GM12801 (cell line): ENCODE results near the gene MAN2B1.

Source experiments
- CTCF ChIP-seq: IDR thresholded peaks from one replicate; pipeline ENCODE4 v1.5.1; 2011; ENCODE audit warnings: control low read depth; ENCODE audit not compliant: insufficient read length; ENCODE audit errors: extremely low read depth

The MAN2B1 gene

GRCh38 chr19:12670159-12670928 lies 3.8 kb upstream of the MAN2B1 start:
- no peak for TF ChIP-seq CTCF

DNA sequence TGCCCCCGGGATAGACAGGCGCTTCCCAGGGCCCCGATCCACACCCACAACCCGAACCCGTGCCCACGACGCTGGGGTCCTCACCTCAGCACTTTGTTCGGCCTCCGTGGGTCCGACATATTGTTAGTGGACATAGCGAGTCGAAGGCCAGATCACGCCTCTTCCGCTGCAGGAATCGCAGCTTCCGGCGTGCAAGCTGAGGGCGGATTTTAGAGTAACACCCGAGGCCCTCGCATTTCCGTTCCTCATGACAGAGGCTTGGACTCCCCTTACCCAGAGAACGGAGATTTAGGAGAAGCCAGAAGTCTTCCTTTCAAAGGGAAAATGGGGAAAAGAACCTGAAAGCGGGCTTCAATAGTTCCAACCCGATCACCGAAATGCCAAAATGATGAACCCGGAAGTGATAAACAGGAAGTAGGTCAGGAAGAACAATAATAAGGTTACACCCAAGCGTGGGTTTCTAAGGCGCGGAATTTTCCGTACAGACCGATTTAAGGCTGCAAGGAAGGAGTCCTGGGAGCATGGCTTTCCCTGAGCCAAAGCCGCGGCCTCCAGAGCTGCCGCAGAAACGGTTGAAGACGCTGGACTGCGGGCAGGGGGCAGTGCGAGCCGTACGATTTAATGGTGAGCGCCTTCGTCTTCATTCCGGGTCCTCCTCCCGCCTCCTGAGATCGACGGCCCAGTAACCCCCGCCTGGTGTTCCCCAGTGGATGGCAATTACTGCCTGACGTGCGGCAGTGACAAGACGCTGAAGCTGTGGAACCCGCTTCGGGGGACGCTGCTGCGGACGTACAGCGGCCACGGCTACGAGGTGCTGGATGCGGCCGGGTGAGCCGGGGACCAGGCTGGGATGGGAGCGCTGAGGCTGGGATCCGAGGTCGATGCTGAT lies 3.0 kb upstream of the MAN2B1 start:
- TF ChIP-seq CTCF, result no peak

GRCh38 chr19:12668932-12669269 lies 2.4 kb upstream of the MAN2B1 start:
- no peak for TF ChIP-seq CTCF

GRCh38 chr19:12668346-12668745 lies 1.8 kb upstream of the MAN2B1 start:
- TF ChIP-seq CTCF, result no peak

- TF ChIP-seq CTCF, result no peak
Observed at GRCh38 chr19:12667731-12668302, 1.3 kb upstream of the MAN2B1 start.

GRCh38 chr19:12665671-12666264 lies 774 bp downstream of the MAN2B1 start:
- no peak for TF ChIP-seq CTCF

- no peak for TF ChIP-seq CTCF
Observed at GRCh38 chr19:12665281-12665573, 1.3 kb downstream of the MAN2B1 start.
